Chondrocyte (in vitro differentiated cells): ENCODE results near the gene FGD3. TPM values are rescaled to one million over a fixed set of nuclear protein-coding genes. Genes with fewer than 3 reads are reported as not detected.
"Not testable (repeated sequence)": the region's sequence is repeated elsewhere in the genome, so short reads cannot be mapped to it uniquely, and the experiment has no call there.

Experiments used
- DNase-seq: peaks from one replicate; pipeline ENCODE4 v3.0.0; 2021; ENCODE audit warnings: mixed read lengths, low spot score
- H3K27ac Mint-ChIP-seq: one replicate; pipeline ENCODE4 v1.8.0; 2021; ENCODE audit warnings: mild to moderate bottlenecking, moderate library complexity, mixed read lengths; ENCODE audit not compliant: unreplicated experiment
- H3K27me3 Mint-ChIP-seq: 2 replicates; pipeline ENCODE4 v1.8.0; 2021; ENCODE audit warnings: low read depth, mixed read lengths
- H3K36me3 Mint-ChIP-seq: 2 replicates; pipeline ENCODE4 v1.8.0; 2021; ENCODE audit warnings: low read depth, mixed read lengths
- H3K4me1 Mint-ChIP-seq: 2 replicates; pipeline ENCODE4 v1.8.0; 2021; ENCODE audit warnings: low read depth, mild to moderate bottlenecking, mixed read lengths
- H3K4me3 Mint-ChIP-seq: one replicate; pipeline ENCODE4 v1.8.0; 2021; ENCODE audit warnings: mild to moderate bottlenecking, moderate library complexity, mixed read lengths; ENCODE audit not compliant: unreplicated experiment
- H3K9me3 Mint-ChIP-seq: 2 replicates; pipeline ENCODE4 v1.8.0; 2021; ENCODE audit warnings: low read depth, mixed read lengths
- CTCF ChIP-seq: fragments of 200-600 bp; sonication (generic); IDR thresholded peaks from 2 replicates; pipeline ENCODE4 v1.5.0; 2021; ENCODE audit warnings: antibody characterized with exemption, mild to moderate bottlenecking, moderate library complexity
- long read RNA-seq: library from polyadenylated mRNA; stranded (forward); transcript quantifications from one replicate; pipeline ENCODE4 v2.0.0, GENCODE V29; 2021
- total RNA-seq: library from RNA; stranded (reverse); gene quantifications from 3 replicates; pipeline ENCODE4 v1.2.1, GENCODE V29; 2021

The FGD3 gene, protein sequence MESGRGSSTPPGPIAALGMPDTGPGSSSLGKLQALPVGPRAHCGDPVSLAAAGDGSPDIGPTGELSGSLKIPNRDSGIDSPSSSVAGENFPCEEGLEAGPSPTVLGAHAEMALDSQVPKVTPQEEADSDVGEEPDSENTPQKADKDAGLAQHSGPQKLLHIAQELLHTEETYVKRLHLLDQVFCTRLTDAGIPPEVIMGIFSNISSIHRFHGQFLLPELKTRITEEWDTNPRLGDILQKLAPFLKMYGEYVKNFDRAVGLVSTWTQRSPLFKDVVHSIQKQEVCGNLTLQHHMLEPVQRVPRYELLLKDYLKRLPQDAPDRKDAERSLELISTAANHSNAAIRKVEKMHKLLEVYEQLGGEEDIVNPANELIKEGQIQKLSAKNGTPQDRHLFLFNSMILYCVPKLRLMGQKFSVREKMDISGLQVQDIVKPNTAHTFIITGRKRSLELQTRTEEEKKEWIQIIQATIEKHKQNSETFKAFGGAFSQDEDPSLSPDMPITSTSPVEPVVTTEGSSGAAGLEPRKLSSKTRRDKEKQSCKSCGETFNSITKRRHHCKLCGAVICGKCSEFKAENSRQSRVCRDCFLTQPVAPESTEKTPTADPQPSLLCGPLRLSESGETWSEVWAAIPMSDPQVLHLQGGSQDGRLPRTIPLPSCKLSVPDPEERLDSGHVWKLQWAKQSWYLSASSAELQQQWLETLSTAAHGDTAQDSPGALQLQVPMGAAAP
- total RNA-seq, result not detected in 3 replicates
- long read RNA-seq, result 0 reads

DNA sequence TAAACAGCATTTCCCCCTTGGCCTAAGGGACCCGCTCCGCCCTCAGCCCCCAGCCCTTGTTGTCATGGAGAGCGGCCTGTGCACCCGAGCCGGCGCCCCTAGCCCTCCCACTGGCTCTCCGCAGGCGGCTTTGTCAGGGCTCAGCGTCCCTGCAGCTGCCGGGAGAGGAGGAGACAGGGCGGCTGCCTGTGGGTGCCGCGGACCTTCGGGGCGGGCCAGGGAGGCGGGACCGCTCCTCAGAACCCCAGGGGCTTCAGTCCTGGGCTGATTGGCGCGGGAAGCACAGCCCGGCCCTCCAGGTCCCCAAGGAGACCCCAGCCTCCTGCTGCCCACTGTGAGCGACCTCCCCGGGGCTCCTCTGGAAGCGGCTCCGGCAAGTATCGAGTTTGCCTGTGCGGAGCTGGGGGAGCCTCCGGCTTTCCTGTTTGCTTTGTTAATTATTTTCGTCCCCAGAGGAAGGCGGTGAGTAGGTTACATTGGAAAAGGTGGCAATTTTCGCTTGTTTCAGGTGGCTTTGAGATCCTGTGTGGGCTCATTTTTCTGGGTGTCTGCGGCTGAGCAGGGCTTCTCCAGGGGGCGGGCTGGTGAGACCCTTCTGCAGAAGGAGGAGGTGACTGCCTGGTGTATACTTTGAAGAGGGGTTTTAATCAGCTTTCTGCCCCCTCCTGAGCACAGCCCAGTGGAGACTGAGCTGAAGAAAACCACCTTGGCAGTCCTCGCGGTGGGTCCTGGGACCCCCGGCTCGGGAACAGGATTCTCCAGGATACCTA lies at the start of gene FGD3:
Gene FGD3 (plus strand): TSS at position 256 of the 770 bp plus-strand sequence. CDS start 28,734 bp downstream, outside the sequence.
- H3K4me3 Mint-ChIP-seq, result peak within 1 kb of the TSS; percentile 68
- no peak for TF ChIP-seq CTCF
- H3K36me3 Mint-ChIP-seq, result peaks cover 3% of the 10 kb centered on the region
- H3K27me3 Mint-ChIP-seq, result peaks cover 23% of the 10 kb centered on the region
- no peak within 1 kb of the TSS for H3K27ac Mint-ChIP-seq
- DNase-seq, result no peak
- H3K4me1 Mint-ChIP-seq, result peaks cover 7% of the 10 kb centered on the region
- no peaks in the 10 kb centered on the region for H3K9me3 Mint-ChIP-seq

GRCh38 chr9:92905137-92905536 lies 42.2 kb upstream of the FGD3 start:
- not testable (repeated sequence) for H3K9me3 Mint-ChIP-seq, H3K4me1 Mint-ChIP-seq, H3K27ac Mint-ChIP-seq, H3K36me3 Mint-ChIP-seq, H3K27me3 Mint-ChIP-seq, DNase-seq
- H3K4me3 Mint-ChIP-seq, result peak overlapping the region; percentile 41

- Mint-ChIP-seq H3K4me1 (peaks cover 9% of the 10 kb centered on the region), H3K27ac (no peak overlapping the region), H3K9me3 (no peaks in the 10 kb centered on the region), H3K27me3 (peaks cover 19% of the 10 kb centered on the region), H3K4me3 (no peak overlapping the region), H3K36me3 (peaks cover 1% of the 10 kb centered on the region)
- no peak for DNase-seq
- TF ChIP-seq CTCF, result no peak
Measured at GRCh38 chr9:92911511-92912475, 35.5 kb upstream of the FGD3 start.

DNA sequence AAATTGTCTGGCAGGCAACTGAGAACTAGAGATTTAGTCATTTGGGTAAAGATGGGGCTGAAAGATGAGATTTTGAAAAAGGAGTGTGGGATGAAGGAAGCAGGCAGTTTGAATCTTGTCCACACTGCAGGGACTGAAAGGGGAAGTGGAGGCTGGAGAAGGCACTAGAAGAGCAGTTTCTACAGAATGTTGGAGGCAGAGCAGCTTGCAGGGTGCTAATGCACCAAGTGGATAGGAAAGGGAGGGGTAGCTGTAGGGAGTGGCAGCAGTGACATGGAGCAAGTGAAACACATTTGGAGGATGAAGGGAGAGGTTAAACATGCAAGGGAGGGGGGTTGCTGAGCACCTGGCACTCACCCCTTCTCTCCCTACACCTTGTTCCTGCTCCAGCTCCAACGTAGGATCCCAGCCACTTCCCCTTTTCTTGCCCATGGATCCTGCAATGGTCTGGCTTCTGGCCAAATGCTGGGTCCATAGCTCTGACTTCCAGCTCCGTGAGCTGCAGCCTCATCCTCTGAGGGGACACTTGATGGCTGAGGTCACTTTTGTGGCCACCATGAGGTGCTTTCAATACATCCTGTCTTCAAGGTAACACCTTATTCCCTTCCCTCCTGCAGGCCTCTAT lies 30.0 kb upstream of the FGD3 start:
- H3K4me3 Mint-ChIP-seq, result no peak overlapping the region
- H3K4me1 Mint-ChIP-seq, result no peaks in the 10 kb centered on the region
- H3K27me3 Mint-ChIP-seq, result peaks cover 11% of the 10 kb centered on the region
- H3K9me3 Mint-ChIP-seq, result no peaks in the 10 kb centered on the region
- no peak overlapping the region for H3K27ac Mint-ChIP-seq
- no peaks in the 10 kb centered on the region for H3K36me3 Mint-ChIP-seq
- no peak for TF ChIP-seq CTCF
- no peak for DNase-seq

DNA sequence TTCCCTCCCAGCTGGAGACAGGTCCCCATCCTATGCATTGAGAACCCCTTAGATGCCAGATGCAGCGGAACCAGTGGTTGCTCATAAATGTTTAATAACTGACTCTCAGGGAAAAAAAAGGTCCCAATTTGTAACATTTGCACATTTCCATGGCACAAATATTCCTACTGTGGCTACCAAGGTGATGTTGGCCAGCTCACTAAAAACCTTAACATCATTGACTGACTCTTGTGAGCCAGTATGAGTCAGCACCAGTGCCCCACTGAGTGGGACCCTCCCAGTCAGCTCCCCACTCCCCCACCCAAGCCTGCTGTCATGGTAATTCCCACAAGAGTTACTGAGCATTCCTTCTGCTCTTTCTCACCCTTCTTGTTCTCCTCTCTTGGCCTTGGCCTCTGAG lies 26.9 kb upstream of the FGD3 start:
- Mint-ChIP-seq H3K27ac (no peak overlapping the region), H3K4me3 (no peak overlapping the region), H3K27me3 (peaks cover 7% of the 10 kb centered on the region), H3K36me3 (no peaks in the 10 kb centered on the region), H3K4me1 (no peaks in the 10 kb centered on the region), H3K9me3 (no peaks in the 10 kb centered on the region)
- no peak for TF ChIP-seq CTCF
- no peak for DNase-seq
